Measurements from ENCODE around the gene RAD23A.

RAD23A gene

GRCh38 chr19:12938779-12939601 is 6.7 kb upstream of the RAD23A start:
- TF ChIP-seq POLR2AphosphoS5 (IDR thresholded peaks at IDR 0.05; ENCODE audit: low read depth, low read length) (no peak; the same call in 1 of the 2 replicates), FOXP2 (optimal IDR thresholded peaks at IDR 0.05; ENCODE audit: borderline replicate concordance, extremely low read depth, extremely low read length, insufficient read depth) (no peak), TAF1 (IDR thresholded peaks at IDR 0.05; ENCODE audit: borderline replicate concordance, insufficient read depth, low read length) (no peak), SIN3A (IDR thresholded peaks at IDR 0.05; ENCODE audit: borderline replicate concordance, insufficient read depth, low read length) (no peak), REST (IDR thresholded peaks at IDR 0.05; ENCODE audit: insufficient read depth in 1 of 2, low read depth in 2 of 2, low read length in 2 of 2) (no peak)

- TF ChIP-seq FOXP2 (optimal IDR thresholded peaks at IDR 0.05; ENCODE audit: borderline replicate concordance, extremely low read depth, extremely low read length, insufficient read depth) = no peak
- TF ChIP-seq REST (IDR thresholded peaks at IDR 0.05; ENCODE audit: insufficient read depth in 1 of 2, low read depth in 2 of 2, low read length in 2 of 2) = no peak
- TF ChIP-seq SIN3A (IDR thresholded peaks at IDR 0.05; ENCODE audit: borderline replicate concordance, insufficient read depth, low read length) = no peak
- no peak for TF ChIP-seq TAF1 (IDR thresholded peaks at IDR 0.05; ENCODE audit: borderline replicate concordance, insufficient read depth, low read length)
- TF ChIP-seq POLR2AphosphoS5 (IDR thresholded peaks at IDR 0.05; ENCODE audit: low read depth, low read length) = no peak; the same call in 1 of the 2 replicates
Measured at GRCh38 chr19:12939975-12940423, 5.7 kb upstream of the RAD23A start.

GRCh38 chr19:12940897-12941296 is 4.8 kb upstream of the RAD23A start:
- TF ChIP-seq FOXP2 (optimal IDR thresholded peaks at IDR 0.05; ENCODE audit: borderline replicate concordance, extremely low read depth, extremely low read length, insufficient read depth) = no peak
- no peak for TF ChIP-seq TAF1 (IDR thresholded peaks at IDR 0.05; ENCODE audit: borderline replicate concordance, insufficient read depth, low read length)
- TF ChIP-seq REST (IDR thresholded peaks at IDR 0.05; ENCODE audit: insufficient read depth in 1 of 2, low read depth in 2 of 2, low read length in 2 of 2) = no peak
- no peak for TF ChIP-seq POLR2AphosphoS5 (IDR thresholded peaks at IDR 0.05; ENCODE audit: low read depth, low read length)
- TF ChIP-seq SIN3A (IDR thresholded peaks at IDR 0.05; ENCODE audit: borderline replicate concordance, insufficient read depth, low read length) = no peak

- TF ChIP-seq POLR2AphosphoS5 (IDR thresholded peaks at IDR 0.05; ENCODE audit: low read depth, low read length) = peak; percentile 14; the same call in 1 of the 2 replicates
- no peak for TF ChIP-seq REST (IDR thresholded peaks at IDR 0.05; ENCODE audit: insufficient read depth in 1 of 2, low read depth in 2 of 2, low read length in 2 of 2)
- TF ChIP-seq FOXP2 (optimal IDR thresholded peaks at IDR 0.05; ENCODE audit: borderline replicate concordance, extremely low read depth, extremely low read length, insufficient read depth) = no peak
Measured at GRCh38 chr19:12943437-12944044, 2.1 kb upstream of the RAD23A start.

Measured in PFSK-1 (cell line).